ENCODE data around the gene RIPPLY2. TPM values are rescaled to one million over a fixed set of nuclear protein-coding genes. Genes with fewer than 3 reads are reported as not detected.

Gene RIPPLY2
- total and polyA plus RNA-seq, 9 of the 15 experiments (the other 6 are each of a cell fraction or from before 2014, with no cell fraction given) = not detected

GRCh38 chr6:83812595-83812994 is 40.6 kb upstream of the RIPPLY2 start:
- Histone ChIP-seq H3K9me3 (replicated peaks; ENCODE audit: control insufficient read depth, insufficient read depth, low read depth, low read length) (no peaks in the 10 kb centered on the region), H2AFZ (ENCODE audit: low read depth, low read length) (no peak overlapping the region), H3K4me1 (replicated peaks in 1 of 2; ENCODE audit: control insufficient read depth in 2 of 2, insufficient read depth in 2 of 2, low read length in 2 of 2) (no peaks in the 10 kb centered on the region), H3K4me3 (no peak overlapping the region), H3K9ac (ENCODE audit: insufficient read depth in 1 of 2, low read depth in 2 of 2, low read length in 2 of 2) (no peak overlapping the region), H3K79me2 (ENCODE audit: control insufficient read depth, insufficient read depth, low read length) (no peaks in the 10 kb centered on the region), H3K4me2 (ENCODE audit: insufficient read depth, low read length) (no peak overlapping the region), H3K36me3 (ENCODE audit: control insufficient read depth, insufficient read depth, low read length) (no peaks in the 10 kb centered on the region), H4K20me1 (replicated peaks; ENCODE audit: control insufficient read depth, insufficient read depth, low read length) (no peaks in the 10 kb centered on the region), H3K27me3 (ENCODE audit: control insufficient read depth in 2 of 2, insufficient read depth in 2 of 2, low read length in 2 of 2) (no peaks in the 10 kb centered on the region), H3K27ac (ENCODE audit: extremely low read depth, low read depth, low read length) (no peak overlapping the region), H3K9me1 (ENCODE audit: control insufficient read depth, insufficient read depth, low read length) (no peaks in the 10 kb centered on the region)
- ChIA-PET POLR2A (interaction anchor here (0.9 kb wide), 1 partner anchor 9 kb away, joined by 3 read pairs; no protein-coding TSS in a partner anchor), CTCF (ENCODE audit: low intra/inter-chr PET ratio) (no interaction called here)
- intact Hi-C loops (cut with micrococcal nuclease) (loop anchor here (10.0 kb wide), 1 partner anchor 198 kb away; no protein-coding TSS in a partner anchor), in situ Hi-C loops (cut with MboI) (no loop called here)
- no peak for FAIRE-seq
- TF ChIP-seq ZFP36 (IDR thresholded peaks at IDR 0.05; ENCODE audit: low read depth, low read length, partially characterized antibody) (peak; percentile 63), GABPB2 (CRISPR knock-in tag; conservative IDR thresholded peaks at IDR 0.05) (no peak), RBM25 (IDR thresholded peaks at IDR 0.05; ENCODE audit: low read depth, low read length, severe bottlenecking) (peak; percentile 87)
- no peak for DNase-seq (ENCODE audit: extremely low read depth in 1 of 4, low spot score in 3 of 4)
- no TSS peak for BruUV-seq (replicated peaks)
- ATAC-seq = no peak

GRCh38 chr6:83815631-83816272 is 37.4 kb upstream of the RIPPLY2 start:
- FAIRE-seq (no peak), ATAC-seq (no peak), DNase-seq (ENCODE audit: extremely low read depth in 1 of 4, low spot score in 3 of 4) (no peak)
- Histone ChIP-seq H4K20me1 (replicated peaks; ENCODE audit: control insufficient read depth, insufficient read depth, low read length) (no peaks in the 10 kb centered on the region), H3K79me2 (ENCODE audit: control insufficient read depth, insufficient read depth, low read length) (no peaks in the 10 kb centered on the region), H3K36me3 (ENCODE audit: control insufficient read depth, insufficient read depth, low read length) (no peaks in the 10 kb centered on the region), H3K4me3 (no peak overlapping the region), H3K9ac (ENCODE audit: insufficient read depth in 1 of 2, low read depth in 2 of 2, low read length in 2 of 2) (no peak overlapping the region), H3K27ac (ENCODE audit: extremely low read depth, low read depth, low read length) (no peak overlapping the region), H3K4me2 (ENCODE audit: insufficient read depth, low read length) (no peak overlapping the region), H3K9me3 (replicated peaks; ENCODE audit: control insufficient read depth, insufficient read depth, low read depth, low read length) (no peaks in the 10 kb centered on the region), H3K4me1 (replicated peaks in 1 of 2; ENCODE audit: control insufficient read depth in 2 of 2, insufficient read depth in 2 of 2, low read length in 2 of 2) (no peaks in the 10 kb centered on the region), H3K27me3 (ENCODE audit: control insufficient read depth in 2 of 2, insufficient read depth in 2 of 2, low read length in 2 of 2) (no peaks in the 10 kb centered on the region), H2AFZ (ENCODE audit: low read depth, low read length) (no peak overlapping the region), H3K9me1 (ENCODE audit: control insufficient read depth, insufficient read depth, low read length) (no peaks in the 10 kb centered on the region)
- in situ Hi-C loops (cut with MboI) = no loop called here
- intact Hi-C loops (cut with micrococcal nuclease) = loop anchor here (10.0 kb wide), 1 partner anchor 201 kb away; no protein-coding TSS in a partner anchor
- BruUV-seq (replicated peaks) = no TSS peak
- ChIA-PET CTCF (ENCODE audit: low intra/inter-chr PET ratio) (no interaction called here), POLR2A (interaction anchor here (1.3 kb wide), 1 partner anchor 23 kb away, joined by 3 read pairs; no protein-coding TSS in a partner anchor)
- 3% methylated on average over 2 of the region's 2 CpGs for WGBS (ENCODE audit: insufficient coverage, low coverage, missing lambda C conversion rate)
- TF ChIP-seq ZNF639 (CRISPR knock-in tag; conservative IDR thresholded peaks at IDR 0.05 in 1 of 2, IDR thresholded peaks at IDR 0.05 in 1 of 2) (no peak), ZBTB9 (CRISPR knock-in tag; IDR thresholded peaks at IDR 0.05) (no peak), SRSF1 (IDR thresholded peaks at IDR 0.05; ENCODE audit: low read depth, low read length) (no peak), MTA2 (IDR thresholded peaks at IDR 0.05; ENCODE audit: low read depth) (no peak), ATF3 (IDR thresholded peaks at IDR 0.05) (peak; percentile 22; the same call in 1 of the 2 replicates), ATF3 (CRISPR knock-in tag; conservative IDR thresholded peaks at IDR 0.05) (no peak), HLTF (IDR thresholded peaks at IDR 0.05) (no peak), CHCHD3 (CRISPR knock-in tag; IDR thresholded peaks at IDR 0.05) (no peak), FOSL1 (tag; conservative IDR thresholded peaks at IDR 0.05) (0 out of 2 replicates have a peak, but pooled peaks have one; percentile 17)
